Measurements from ENCODE around the gene MAP7. TPM values are rescaled to one million over a fixed set of nuclear protein-coding genes. Genes with fewer than 3 reads are reported as not detected.
A peak's percentile ranks its signal among the peaks of the same experiment; 100 is the strongest.

The MAP7 gene
- total RNA-seq, 4 donors from 2014 or later: 40.6 to 61.3 (median 46.6) TPM

DNA sequence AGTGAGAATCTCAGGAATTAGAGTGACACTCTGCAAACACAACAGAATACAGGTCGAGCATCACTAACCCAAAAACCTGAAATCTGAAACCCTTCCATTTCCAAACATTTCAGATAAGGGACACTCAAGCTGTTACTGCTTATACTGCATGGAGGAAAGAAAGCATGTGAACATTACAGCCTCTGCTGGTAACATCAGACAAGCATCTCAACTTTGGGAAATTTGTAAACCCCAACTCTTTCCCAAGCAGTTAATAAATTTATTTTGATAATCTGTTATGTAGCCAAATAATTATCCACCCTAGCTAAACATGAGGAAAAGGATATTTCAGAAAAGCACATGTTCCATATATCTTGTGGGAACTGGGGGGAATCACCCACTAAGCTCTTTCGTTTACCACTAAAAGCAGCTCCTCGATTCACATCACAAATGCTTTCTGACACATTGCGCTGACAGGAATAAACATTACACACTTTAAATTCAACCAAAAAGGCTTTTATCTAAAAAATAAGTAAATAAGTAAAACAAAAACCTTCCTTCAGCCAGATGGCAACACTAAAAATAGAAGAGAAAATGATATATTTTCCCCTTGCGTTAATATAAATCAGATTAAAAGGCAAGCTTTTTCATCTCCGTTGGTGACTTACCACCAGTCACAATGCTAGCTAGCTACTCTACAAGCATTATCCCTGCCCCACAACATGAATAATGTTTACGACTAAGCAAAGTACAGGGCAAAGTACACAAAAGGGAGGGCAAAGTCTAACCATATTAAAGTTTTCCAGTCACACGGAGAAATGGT, 120.8 kb downstream of the MAP7 start:
- no peak for DNase-seq
- 55 to 58% methylated on average over 7 to 8 of the region's 8 CpGs for whole genome bisulfite sequencing, 2 donors (ENCODE audit: low coverage in 1 of 2)
- no peaks in the 10 kb centered on the region for H3K36me3 ChIP-seq
- intact Hi-C loops (cut with DNase I; ENCODE audit: low total_unique reads): no loop called here
- no peak overlapping the region for H3K4me3 ChIP-seq
- H3K27me3 ChIP-seq: no peaks in the 10 kb centered on the region
- H3K4me1 ChIP-seq: peaks cover 0 to 16% (median 0%) of the 10 kb centered on the region in 4 donors
- no peak for TF ChIP-seq POLR2A (IDR thresholded peaks at IDR 0.05)
- peak in 1 of 3 donors; percentile 12 for TF ChIP-seq POLR2AphosphoS5 (IDR thresholded peaks at IDR 0.05)
- in situ Hi-C loops (cut with MboI; ENCODE audit: low pct_ligation_motif_present in 1 of 4, low pct_unique_long_range_greater_than_20kb in 1 of 4, low sequenced_read_pairs in 3 of 4): no loop called here
- no peak overlapping the region for H3K27ac ChIP-seq
- no peaks in the 10 kb centered on the region for H3K9me3 ChIP-seq

DNA sequence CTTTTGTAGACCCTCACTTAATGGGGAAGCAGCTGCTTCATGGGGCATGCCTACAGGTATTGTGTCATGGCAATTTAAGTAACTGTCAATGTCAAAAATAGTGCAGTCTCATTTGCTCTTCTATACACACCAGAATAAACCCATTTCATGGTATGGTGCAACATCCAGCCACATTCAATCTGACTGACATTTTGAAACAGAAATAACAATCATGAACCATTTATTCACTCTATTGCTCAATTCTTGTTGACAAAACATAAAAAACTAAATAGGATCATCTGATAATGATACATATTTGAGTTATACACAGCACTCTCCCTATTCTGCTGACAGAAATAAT, 122.9 kb downstream of the MAP7 start:
- in situ Hi-C loops (cut with MboI; ENCODE audit: low pct_ligation_motif_present in 1 of 4, low pct_unique_long_range_greater_than_20kb in 1 of 4, low sequenced_read_pairs in 3 of 4) (no loop called here), intact Hi-C loops (cut with DNase I; ENCODE audit: low total_unique reads) (no loop called here)
- no peak for DNase-seq
- Histone ChIP-seq H3K4me1 (peaks cover 0 to 18% (median 5%) of the 10 kb centered on the region in 4 donors), H3K4me3 (no peak overlapping the region), H3K27ac (no peak overlapping the region), H3K9me3 (no peaks in the 10 kb centered on the region), H3K36me3 (no peaks in the 10 kb centered on the region), H3K27me3 (no peaks in the 10 kb centered on the region)
- TF ChIP-seq, protein P1, sequence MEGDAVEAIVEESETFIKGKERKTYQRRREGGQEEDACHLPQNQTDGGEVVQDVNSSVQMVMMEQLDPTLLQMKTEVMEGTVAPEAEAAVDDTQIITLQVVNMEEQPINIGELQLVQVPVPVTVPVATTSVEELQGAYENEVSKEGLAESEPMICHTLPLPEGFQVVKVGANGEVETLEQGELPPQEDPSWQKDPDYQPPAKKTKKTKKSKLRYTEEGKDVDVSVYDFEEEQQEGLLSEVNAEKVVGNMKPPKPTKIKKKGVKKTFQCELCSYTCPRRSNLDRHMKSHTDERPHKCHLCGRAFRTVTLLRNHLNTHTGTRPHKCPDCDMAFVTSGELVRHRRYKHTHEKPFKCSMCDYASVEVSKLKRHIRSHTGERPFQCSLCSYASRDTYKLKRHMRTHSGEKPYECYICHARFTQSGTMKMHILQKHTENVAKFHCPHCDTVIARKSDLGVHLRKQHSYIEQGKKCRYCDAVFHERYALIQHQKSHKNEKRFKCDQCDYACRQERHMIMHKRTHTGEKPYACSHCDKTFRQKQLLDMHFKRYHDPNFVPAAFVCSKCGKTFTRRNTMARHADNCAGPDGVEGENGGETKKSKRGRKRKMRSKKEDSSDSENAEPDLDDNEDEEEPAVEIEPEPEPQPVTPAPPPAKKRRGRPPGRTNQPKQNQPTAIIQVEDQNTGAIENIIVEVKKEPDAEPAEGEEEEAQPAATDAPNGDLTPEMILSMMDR (IDR thresholded peaks at IDR 0.05): no peak
- TF ChIP-seq EP300 (IDR thresholded peaks at IDR 0.05; ENCODE audit: low read depth) (no peak), POLR2A (IDR thresholded peaks at IDR 0.05) (no peak), POLR2AphosphoS5 (IDR thresholded peaks at IDR 0.05) (no peak)

DNA sequence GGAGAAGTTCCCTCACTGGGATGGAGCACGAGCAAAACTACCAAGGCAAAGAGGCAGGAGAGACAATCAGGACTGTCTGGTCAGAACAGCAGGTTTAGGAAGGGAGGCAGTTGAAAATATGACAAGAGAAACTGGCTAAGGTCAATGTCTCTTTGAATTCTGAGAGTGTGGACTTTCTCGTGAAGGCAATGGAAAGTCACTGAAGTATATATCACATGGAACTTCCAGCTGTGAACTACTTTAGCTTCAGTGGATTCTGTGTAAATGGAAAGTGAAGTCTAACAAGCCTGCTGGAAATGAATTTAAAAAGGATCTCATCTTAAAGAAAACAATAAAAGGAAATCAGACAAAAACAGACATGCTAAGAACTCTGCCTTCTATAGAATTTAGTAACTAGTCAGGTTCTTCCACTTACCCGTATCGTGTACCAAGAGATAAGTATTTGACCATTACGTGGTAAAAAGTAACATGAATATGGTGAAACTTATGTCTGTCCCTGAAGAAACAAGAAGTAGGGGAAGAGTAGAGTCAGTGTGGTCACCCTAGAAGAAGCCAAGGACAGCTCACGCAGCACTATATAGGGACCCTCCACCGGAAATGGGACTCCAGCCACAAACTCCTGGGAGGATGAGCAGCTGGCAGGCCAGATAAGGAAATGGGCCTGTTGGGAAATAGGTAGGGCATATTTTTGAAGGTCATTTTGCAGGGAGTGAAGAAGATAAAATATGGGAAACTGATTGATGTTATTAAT, 123.4 kb downstream of the MAP7 start:
- no peak overlapping the region for H3K27ac ChIP-seq

DNA sequence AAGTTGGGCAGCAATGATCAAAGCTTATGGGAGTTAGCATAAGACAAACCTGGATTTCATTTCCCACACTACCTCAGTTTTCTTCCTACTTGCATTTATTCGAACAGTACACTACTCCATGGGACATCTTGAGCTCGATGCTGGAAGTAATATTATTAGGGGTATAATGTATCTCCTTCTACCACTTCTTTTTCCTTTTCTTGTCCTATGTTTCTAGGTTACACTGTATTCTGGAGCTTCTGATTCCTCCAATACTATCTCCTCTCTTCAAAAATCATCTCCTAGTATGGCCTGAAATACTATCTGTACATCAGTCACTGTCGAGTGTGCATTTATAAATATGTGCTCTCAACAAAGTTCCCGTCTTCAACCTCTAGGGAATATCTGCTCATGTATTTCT, 124.4 kb downstream of the MAP7 start:
- 77 to 83% methylated on average over 4 of the region's 4 CpGs for WGBS, 2 donors (ENCODE audit: low coverage in 1 of 2)
- no peaks in the 10 kb centered on the region for H3K36me3 ChIP-seq
- in situ Hi-C loops (cut with MboI; ENCODE audit: low pct_ligation_motif_present in 1 of 4, low pct_unique_long_range_greater_than_20kb in 1 of 4, low sequenced_read_pairs in 3 of 4): no loop called here
- no peaks in the 10 kb centered on the region for H3K27me3 ChIP-seq
- intact Hi-C loops (cut with DNase I; ENCODE audit: low total_unique reads): no loop called here
- no peak overlapping the region for H3K27ac ChIP-seq
- DNase-seq: no peak
- H3K4me3 ChIP-seq: no peak overlapping the region
- H3K4me1 ChIP-seq: peaks cover 0 to 34% (median 11%) of the 10 kb centered on the region in 4 donors
- no peaks in the 10 kb centered on the region for H3K9me3 ChIP-seq
- no peak for TF ChIP-seq POLR2A (IDR thresholded peaks at IDR 0.05)
- TF ChIP-seq, protein P1 (IDR thresholded peaks at IDR 0.05): no peak
- TF ChIP-seq EP300 (IDR thresholded peaks at IDR 0.05; ENCODE audit: low read depth): no peak
- TF ChIP-seq POLR2AphosphoS5 (IDR thresholded peaks at IDR 0.05): no peak

More for the DNA sequence above, 123.4 kb downstream of the MAP7 start:
- in situ Hi-C loops (cut with MboI; ENCODE audit: low pct_ligation_motif_present in 1 of 4, low pct_unique_long_range_greater_than_20kb in 1 of 4, low sequenced_read_pairs in 3 of 4): no loop called here
- TF ChIP-seq EP300 (IDR thresholded peaks at IDR 0.05; ENCODE audit: low read depth): no peak
- TF ChIP-seq POLR2A (IDR thresholded peaks at IDR 0.05): no peak
- TF ChIP-seq, protein P1 (IDR thresholded peaks at IDR 0.05): no peak
- TF ChIP-seq POLR2AphosphoS5 (IDR thresholded peaks at IDR 0.05): no peak
- no peaks in the 10 kb centered on the region for H3K27me3 ChIP-seq
- intact Hi-C loops (cut with DNase I; ENCODE audit: low total_unique reads): no loop called here
- no peaks in the 10 kb centered on the region for H3K36me3 ChIP-seq
- H3K4me1 ChIP-seq: peaks cover 0 to 24% (median 7%) of the 10 kb centered on the region in 4 donors
- no peaks in the 10 kb centered on the region for H3K9me3 ChIP-seq
- H3K4me3 ChIP-seq: no peak overlapping the region
- no peak for DNase-seq
- 81 to 82% methylated on average over 7 of the region's 7 CpGs for WGBS, 2 donors (ENCODE audit: low coverage in 1 of 2)

All from transverse colon (tissue), 4 donors.